Adrenal gland (tissue), 5 donors: ENCODE measurements around the gene RPL12.

Source experiments
- POLR2A ChIP-seq, 2 donors: fragments of 450-650 bp; IDR thresholded peaks; one replicate each; pipeline ENCODE4 v1.6.1; 2017; ENCODE audit warnings: antibody characterized with exemption in 2 of 2, mild to moderate bottlenecking in 2 of 2, moderate library complexity in 1 of 2
- TF ChIP-seq, protein P1 (sequence below), 6 experiments: fragments of 450-650 bp in 4 of 6; fragments of 200-600 bp in 2 of 6; sonication (generic) in 1 of 6; IDR thresholded peaks; 1 replicate in 5 of 6; 2 replicates in 1 of 6; pipeline versions ENCODE4 v1.5.1 to v1.8.0; 2016 to 2021; ENCODE audit warnings: antibody characterized with exemption in 6 of 6, mild to moderate bottlenecking in 2 of 6, moderate library complexity in 1 of 6
- donor health status: DM: no; HTN: no; CAD: no.

DNA sequence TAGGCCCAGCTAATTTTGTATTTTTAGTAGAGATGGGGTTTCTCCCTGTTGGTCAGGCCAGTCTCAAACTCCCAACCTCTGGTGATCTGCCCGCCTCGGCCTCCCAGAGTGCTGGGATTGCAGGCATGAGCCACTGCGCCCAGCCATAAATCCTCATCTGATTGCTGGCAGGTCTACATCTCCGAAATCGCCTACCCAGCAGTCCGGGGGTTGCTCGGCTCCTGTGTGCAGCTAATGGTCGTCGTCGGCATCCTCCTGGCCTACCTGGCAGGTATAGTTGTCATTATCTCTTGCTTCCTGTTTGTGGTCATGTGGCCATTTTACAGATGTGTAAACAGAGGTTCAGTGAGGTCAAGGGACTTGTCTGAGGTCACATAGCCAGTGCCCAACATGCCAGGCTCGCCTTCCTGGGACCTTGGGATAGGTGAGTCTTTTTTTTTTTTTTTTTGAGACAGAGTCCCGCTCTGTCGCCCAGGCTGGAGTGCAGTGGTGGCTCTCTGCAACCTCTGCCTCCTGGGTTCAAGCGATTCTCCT, 51.4 kb downstream of the RPL12 start:
- TF ChIP-seq, protein P1, sequence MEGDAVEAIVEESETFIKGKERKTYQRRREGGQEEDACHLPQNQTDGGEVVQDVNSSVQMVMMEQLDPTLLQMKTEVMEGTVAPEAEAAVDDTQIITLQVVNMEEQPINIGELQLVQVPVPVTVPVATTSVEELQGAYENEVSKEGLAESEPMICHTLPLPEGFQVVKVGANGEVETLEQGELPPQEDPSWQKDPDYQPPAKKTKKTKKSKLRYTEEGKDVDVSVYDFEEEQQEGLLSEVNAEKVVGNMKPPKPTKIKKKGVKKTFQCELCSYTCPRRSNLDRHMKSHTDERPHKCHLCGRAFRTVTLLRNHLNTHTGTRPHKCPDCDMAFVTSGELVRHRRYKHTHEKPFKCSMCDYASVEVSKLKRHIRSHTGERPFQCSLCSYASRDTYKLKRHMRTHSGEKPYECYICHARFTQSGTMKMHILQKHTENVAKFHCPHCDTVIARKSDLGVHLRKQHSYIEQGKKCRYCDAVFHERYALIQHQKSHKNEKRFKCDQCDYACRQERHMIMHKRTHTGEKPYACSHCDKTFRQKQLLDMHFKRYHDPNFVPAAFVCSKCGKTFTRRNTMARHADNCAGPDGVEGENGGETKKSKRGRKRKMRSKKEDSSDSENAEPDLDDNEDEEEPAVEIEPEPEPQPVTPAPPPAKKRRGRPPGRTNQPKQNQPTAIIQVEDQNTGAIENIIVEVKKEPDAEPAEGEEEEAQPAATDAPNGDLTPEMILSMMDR (IDR thresholded peaks at IDR 0.05): no peak
- no peak for TF ChIP-seq POLR2A (IDR thresholded peaks at IDR 0.05)
